COLO668 (cell line): ENCODE measurements around the gene CALN1.

Experiments
- DNase-seq: peaks from one replicate; lab custom pipeline; 2025; ENCODE audit not compliant: unreplicated experiment; lab: John Stamatoyannopoulos, UW

Gene CALN1

GRCh38 chr7:72190919-72191318 lies 221.2 kb downstream of the CALN1 start:
- no peak for DNase-seq

GRCh38 chr7:72190146-72190545 lies 222.0 kb downstream of the CALN1 start:
- DNase-seq: no peak

- no peak for DNase-seq
Measured at GRCh38 chr7:72187179-72187578, 225.0 kb downstream of the CALN1 start.

GRCh38 chr7:72183835-72184234 lies 228.3 kb downstream of the CALN1 start:
- no peak for DNase-seq

GRCh38 chr7:72182036-72182435 lies 230.1 kb downstream of the CALN1 start:
- no peak for DNase-seq

- DNase-seq: no peak
Measured at GRCh38 chr7:72176875-72177274, 235.3 kb downstream of the CALN1 start.

GRCh38 chr7:72170475-72170874 lies 241.7 kb downstream of the CALN1 start:
- no peak for DNase-seq

- no peak for DNase-seq
Measured at GRCh38 chr7:72163271-72163670, 248.9 kb downstream of the CALN1 start.

- DNase-seq: no peak
Measured at GRCh38 chr7:72161534-72161933, 250.6 kb downstream of the CALN1 start.

GRCh38 chr7:72159911-72160310 lies 252.2 kb downstream of the CALN1 start:
- no peak for DNase-seq

- no peak for DNase-seq
Measured at GRCh38 chr7:72156671-72157070, 255.5 kb downstream of the CALN1 start.

GRCh38 chr7:72153132-72153512 lies 259.0 kb downstream of the CALN1 start:
- DNase-seq: no peak

- no peak for DNase-seq
Measured at GRCh38 chr7:72152161-72153131, 259.7 kb downstream of the CALN1 start.

GRCh38 chr7:72140566-72140965 lies 271.6 kb downstream of the CALN1 start:
- DNase-seq: no peak

GRCh38 chr7:72127136-72127535 lies 285.0 kb downstream of the CALN1 start:
- no peak for DNase-seq

- no peak for DNase-seq
Measured at GRCh38 chr7:72123913-72124312, 288.2 kb downstream of the CALN1 start.

- no peak for DNase-seq
Measured at GRCh38 chr7:72118366-72118765, 293.8 kb downstream of the CALN1 start.

GRCh38 chr7:72114129-72114528 lies 298.0 kb downstream of the CALN1 start:
- no peak for DNase-seq

- DNase-seq: no peak
Measured at GRCh38 chr7:72112992-72113391, 299.1 kb downstream of the CALN1 start.

- DNase-seq: no peak
Measured at GRCh38 chr7:72112530-72112929, 299.6 kb downstream of the CALN1 start.

GRCh38 chr7:72111086-72111485 lies 301.1 kb downstream of the CALN1 start:
- DNase-seq: no peak

- DNase-seq: no peak
Measured at GRCh38 chr7:72109566-72109965, 302.6 kb downstream of the CALN1 start.

- DNase-seq: no peak
Measured at GRCh38 chr7:72106405-72106804, 305.7 kb downstream of the CALN1 start.
